NCI-H1105 (cell line): ENCODE data around the gene AARS1.
"Not testable (repeated sequence)": the region's sequence is repeated elsewhere in the genome, so short reads cannot be mapped to it uniquely, and the experiment has no call there.

Source experiments
- DNase-seq: peaks from one replicate; lab custom pipeline; 2025; lab: John Stamatoyannopoulos, UW

Gene AARS1

DNA sequence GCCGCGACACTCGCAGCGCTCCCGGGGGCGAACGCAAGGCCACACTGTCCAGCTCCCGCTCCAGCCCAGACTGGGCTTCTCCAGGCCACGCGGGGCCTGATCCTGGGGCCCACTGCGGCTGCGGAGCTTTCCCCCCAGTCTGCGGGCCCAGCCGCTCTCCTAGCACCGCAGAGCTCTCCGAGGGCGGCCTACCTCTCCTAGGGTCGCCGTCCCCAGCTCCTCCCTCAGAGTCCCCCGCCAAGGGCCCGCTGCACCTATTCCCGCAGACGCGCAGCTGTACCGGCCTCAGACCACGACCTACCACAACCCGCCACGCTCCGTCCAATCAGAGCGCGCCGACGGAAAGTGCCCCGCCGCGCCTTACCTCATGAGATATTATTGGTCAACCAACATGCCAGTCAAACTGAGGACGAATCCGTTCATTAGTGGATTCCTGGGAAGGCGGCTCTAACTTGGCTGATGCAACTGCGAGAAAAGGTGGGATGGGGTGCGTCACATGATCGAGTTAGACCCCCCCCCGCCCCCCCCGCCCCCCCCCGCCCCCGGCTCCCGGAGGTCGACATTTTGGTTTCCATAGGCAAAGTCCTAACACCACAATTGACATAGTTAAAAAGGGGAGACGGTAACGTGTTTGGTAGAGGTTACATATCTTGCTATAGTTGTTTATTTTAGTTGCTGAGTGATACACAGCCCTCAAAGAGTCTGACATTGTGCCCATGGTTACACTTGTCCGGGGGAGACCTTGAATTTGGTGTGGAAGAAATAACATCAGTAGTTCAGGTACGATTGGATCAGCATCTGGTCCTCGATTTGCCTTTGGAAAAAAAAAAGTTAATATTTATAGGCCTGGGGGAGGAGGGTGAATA, at the start of gene AARS1:
Gene AARS1, minus strand, starts transcription at position 278 of the 866 bp plus-strand sequence. CDS start 6,743 bp downstream, outside the sequence.
- peak; percentile 91 for DNase-seq

- no peak for DNase-seq
Observed at GRCh38 chr16:70337814-70338213, 48.5 kb upstream of the AARS1 start.

- DNase-seq: not testable (repeated sequence)
Observed at GRCh38 chr16:70332728-70333127, 43.4 kb upstream of the AARS1 start.

DNA sequence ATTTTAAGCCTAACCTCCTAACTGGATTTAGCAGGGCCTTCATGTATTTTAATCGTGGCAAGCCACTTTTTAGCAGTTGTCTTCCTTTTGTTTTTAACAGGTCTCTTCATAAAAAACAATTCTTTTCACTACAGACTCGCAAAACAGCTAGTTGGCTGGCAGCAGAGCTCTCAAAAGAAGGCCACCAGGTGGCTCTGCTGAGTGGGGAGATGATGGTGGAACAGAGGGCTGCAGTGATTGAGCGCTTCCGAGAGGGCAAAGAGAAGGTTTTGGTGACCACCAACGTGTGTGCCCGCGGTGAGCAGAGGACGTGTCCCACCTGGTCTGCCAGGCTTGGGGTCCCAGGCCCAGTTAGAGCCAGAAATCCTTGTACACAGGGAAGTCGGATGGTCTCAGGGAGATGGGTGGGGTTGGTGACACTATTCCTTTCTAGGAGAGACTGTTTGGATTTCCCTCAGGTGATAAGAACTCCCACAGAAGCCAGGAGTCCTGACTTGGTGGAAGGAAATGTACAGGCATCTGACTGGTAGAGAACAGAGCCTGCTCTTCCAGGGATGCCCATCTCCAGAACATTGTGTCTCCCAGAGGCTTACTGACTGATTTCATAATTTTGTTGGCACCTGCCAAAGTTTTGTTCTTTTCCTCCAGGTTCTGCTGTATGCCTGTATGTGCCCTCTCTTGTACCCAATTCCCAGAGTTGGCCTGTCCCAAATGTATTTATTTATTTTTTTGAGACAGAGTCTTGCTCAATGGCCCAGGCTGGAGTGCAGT, 42.5 kb upstream of the AARS1 start:
- DNase-seq: no peak

- no peak for DNase-seq
Observed at GRCh38 chr16:70331091-70331490, 41.8 kb upstream of the AARS1 start.

DNA sequence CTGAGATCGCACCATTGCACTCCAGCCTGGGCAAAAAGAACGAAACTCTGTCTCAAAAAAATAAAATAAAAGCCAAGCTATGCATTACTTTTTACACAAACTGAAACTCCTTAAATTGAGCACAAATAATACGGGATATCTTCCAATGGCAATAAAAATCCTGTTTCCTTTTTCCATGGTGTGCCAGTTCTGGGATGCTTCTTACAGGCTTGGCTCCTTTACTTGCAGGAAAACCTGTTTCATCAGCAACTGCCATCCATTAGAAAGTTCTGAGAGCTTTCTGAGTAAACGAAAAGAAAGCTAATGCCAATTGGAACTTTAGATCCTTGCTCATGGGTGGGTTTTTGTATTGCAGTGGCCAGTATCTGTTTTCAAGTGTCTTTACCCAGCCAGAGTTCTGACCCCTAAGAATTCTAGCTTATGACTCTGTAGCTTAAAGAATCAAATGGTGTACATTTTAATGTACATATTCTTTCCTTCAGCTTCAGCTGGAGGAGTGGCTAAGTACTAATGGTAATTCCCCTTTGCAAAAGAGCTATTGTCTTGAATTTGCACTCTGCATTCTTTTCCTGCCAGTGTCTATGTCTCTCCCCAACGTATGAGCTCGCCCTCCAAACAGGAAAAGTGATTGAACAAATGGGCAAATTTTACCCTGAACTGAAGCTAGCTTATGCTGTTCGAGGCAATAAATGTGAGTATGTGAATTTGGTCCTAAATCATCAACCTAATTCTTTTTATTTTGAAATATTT, 35.9 kb upstream of the AARS1 start:
- no peak for DNase-seq

DNA sequence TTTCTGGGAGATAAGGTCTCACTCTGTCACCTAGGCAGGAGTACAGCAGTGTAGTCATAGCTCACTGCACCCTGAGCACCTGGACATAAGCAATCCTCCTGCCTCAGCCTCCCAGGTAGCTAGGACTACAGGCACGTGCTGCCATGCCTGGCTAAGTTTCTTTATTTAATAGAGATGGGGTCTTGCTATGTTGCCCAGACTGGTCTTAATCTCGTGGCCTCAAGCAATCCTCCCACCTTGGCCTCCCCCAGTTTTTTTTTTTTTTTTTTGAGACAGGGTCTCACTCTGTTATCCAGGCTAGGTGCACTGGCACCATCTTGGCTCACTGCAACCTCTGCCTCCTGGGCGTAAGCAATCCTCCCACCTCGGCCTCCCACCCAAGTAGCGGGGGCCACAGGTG, 30.8 kb upstream of the AARS1 start:
- no peak for DNase-seq

GRCh38 chr16:70307726-70308125, 18.4 kb upstream of the AARS1 start:
- not testable (repeated sequence) for DNase-seq

- no peak for DNase-seq
Observed at GRCh38 chr16:70306880-70307279, 17.6 kb upstream of the AARS1 start.

GRCh38 chr16:70304892-70305448, 15.7 kb upstream of the AARS1 start:
- DNase-seq: no peak

GRCh38 chr16:70302745-70303144, 13.4 kb upstream of the AARS1 start:
- no peak for DNase-seq

DNA sequence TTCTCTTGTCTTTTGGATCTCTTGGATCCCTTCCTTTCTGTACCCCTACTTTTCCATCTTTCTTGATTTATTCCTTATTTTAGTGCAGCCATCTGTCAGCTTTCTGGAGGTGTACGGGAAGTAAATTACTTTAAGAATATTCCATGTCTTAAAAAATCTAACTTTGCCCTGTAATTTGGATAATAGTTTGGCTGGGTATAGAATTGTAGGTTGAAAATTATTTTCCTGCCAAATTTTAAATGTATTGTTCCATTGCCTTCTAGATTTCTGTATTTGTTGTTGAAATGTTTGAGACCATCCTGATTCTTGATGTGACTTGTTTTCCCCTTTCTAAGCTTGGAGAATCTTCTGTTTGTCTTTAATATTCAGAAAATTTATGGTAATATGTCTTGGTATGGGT, 11.8 kb upstream of the AARS1 start:
- no peak for DNase-seq

DNA sequence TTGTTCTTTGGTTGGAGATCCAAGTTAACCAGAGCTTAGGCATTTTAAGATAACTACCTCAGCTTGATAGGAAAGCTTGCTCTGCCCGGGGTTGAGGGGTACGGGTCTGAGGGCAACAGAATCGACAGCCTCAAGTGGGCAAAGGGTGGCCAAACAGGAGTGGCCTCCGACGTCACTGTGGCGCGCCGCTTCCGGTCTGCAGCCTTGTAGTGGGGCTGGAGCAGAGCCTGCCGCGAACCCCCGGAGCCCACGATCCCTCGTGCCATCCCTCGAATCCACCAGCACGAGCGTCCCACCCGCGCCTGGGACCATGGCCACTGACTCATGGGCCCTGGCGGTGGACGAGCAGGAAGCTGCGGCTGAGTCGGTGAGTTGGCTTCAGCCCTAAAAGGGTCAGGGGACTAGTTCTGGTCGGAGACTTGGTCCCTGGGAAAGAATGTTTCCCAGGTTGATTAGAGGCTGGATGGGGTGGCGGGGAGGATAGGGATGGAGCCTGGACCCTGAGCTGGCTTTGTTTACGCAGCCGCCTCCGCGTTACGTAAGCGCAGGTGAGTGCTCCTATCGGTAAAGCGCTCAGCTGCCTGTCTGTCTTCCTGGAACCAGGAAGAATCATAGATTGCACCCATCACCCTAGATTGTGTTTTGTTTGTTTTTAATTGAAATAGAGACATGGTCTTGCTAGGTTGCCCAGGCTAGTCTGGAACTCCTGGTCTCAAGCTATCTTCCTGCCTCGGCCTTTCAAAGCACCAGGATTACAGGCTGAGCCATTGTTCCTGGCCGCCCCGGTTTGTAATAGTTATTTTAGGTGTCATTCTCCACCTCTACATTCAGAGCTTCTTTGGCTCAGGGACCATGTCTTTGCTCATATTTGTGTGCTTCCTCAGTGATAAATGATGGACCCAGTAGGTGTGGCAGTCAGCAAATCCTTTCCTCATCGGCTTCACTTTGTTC, 10.0 kb upstream of the AARS1 start, which contains the start of gene DDX19B:
Gene DDX19B, plus strand, starts transcription at position 199 of the 951 bp plus-strand sequence. Its CDS starts 112 bp downstream, at position 311.
- DNase-seq: peak; percentile 35

- no peak for DNase-seq
Observed at GRCh38 chr16:70295634-70296033, 6.3 kb upstream of the AARS1 start.

DNA sequence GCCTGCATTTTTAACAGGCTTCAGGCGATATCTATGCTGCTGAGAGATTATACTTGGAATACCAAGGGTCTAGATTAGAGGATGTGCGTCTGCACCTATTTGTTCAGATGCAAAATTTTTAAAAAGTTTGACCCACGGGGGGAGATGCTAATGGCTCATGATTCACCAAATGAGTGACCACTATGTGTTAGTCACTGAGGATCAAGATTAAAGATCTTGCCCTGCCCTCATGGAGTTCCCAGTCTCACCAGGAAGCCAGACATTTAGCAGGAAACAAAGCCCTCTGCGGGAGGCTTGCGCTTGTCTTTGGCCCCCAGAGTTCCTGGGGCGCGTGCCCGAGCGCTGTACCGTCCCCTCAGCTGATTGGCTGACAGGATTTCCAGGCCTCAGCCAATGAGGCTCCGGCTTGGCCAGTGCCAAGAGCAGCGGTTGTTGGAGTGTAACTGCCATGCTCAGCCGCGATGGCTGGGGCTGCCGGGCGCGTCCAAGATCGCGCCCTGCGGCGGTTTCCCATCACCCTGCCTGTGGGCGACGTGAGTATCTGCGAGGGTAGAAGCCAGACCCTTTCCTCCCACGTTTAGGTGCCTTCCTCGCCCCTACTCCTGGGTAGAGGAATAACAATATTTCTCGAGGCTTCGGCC, 5.2 kb upstream of the AARS1 start:
- no peak for DNase-seq

- not testable (repeated sequence) for DNase-seq
Observed at GRCh38 chr16:70292148-70292547, 2.8 kb upstream of the AARS1 start.

DNA sequence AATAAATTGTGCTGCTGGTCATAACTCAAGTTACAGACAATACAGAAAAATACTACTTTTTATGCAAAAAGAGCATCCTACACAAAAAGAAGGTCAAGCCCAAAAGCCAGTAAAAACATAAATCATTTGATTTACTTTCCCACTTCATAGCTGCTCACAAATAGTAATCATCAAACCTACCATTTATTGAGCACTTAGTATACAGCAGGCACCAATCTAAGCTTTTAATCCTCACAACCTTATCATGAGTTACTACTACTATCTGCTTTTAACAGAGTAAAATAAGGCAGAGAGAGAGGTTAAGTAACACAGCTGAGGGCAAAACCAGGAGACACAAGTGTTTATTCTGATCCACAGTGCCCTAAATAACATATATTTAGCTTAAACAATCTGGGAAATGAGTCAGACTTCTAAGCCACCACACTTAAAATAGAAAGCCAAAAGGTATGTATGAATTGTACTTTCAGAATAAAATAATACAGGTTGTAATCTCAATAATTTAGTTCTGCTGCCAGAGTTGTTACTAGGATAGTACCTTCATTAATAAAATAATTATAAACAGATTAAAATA, 1.7 kb upstream of the AARS1 start:
- no peak for DNase-seq

GRCh38 chr16:70287304-70287971, 1.9 kb downstream of the AARS1 start:
- not testable (repeated sequence) for DNase-seq

DNA sequence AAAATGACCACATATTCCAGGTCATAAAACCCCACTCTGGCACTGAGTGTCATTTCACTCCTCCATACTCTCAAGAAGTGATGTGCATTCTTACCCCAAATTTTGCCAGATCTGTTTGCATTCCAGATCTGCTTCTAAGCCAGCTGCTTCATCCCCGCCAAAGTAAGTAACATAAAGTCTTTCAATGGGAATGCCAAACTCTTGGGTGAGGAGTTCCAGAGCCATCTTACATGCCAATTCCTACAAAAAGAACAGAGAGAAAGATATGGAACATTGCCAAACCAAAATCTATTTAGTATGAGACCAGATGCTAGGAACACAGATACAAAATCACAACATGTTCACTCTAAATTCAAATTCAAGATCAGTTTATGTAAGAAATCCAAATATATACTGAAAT, 12.9 kb downstream of the AARS1 start:
- no peak for DNase-seq
